Tibial nerve (tissue), 4 donors: ENCODE results near the gene ZFTA.

ENCODE experiments used
- EP300 ChIP-seq, 2 donors: sonication (generic); formaldehyde crosslinking; IDR thresholded peaks; one replicate each; pipeline ENCODE4 v1.6.1; 2017; ENCODE audit warnings: antibody characterized with exemption in 2 of 2, mild to moderate bottlenecking in 1 of 2
- POLR2A ChIP-seq, 2 donors: fragments of 450-650 bp; IDR thresholded peaks; one replicate each; pipeline ENCODE4 v1.6.1; 2017; ENCODE audit warnings: antibody characterized with exemption in 2 of 2, mild to moderate bottlenecking in 2 of 2, moderate library complexity in 2 of 2
- TF ChIP-seq, protein P1 (sequence below), 5 experiments: fragments of 200-600 bp in 3 of 5; fragments of 450-650 bp in 2 of 5; sonication (generic) in 3 of 5; IDR thresholded peaks; one replicate each; pipeline ENCODE4 v1.5.1; 2016 to 2019; ENCODE audit warnings: antibody characterized with exemption in 5 of 5, mild to moderate bottlenecking in 3 of 5, moderate library complexity in 2 of 5

DNA sequence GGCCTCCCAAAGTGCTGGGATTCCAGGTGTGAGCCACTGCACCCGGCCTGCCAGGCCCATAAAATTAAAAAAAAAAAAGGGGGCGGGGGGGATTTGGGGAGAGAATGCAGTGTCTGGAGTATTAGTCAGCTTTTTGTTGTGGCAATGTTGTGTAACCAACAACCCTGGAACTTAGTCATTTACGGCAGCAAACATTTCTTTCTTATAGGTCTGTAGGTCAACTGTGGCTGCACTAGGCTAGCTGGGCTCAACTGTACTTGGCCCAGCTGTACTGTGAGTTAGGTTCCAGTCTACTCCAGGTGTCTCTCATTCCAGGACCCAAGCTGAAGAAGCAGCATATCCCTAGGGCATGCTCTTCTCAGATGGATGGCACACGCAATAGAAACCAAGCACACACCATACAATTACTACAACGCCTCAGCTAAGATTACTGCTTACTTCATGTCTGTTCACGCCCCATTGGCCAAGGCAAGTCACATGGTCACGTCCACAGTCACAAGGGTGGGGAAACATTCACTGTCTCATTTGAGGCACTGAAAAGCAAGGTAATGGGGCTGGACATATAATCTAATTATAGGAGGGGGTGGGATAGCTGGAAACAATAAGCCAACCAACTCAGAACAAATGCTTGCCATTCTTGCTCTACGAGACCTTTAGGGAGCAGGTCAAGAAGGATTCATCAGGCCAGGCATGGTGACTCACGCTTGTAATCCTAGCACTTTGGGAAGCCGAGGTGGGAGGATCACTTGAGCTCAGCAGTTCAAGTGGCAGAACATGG lies 34.3 kb upstream of the ZFTA start:
- TF ChIP-seq, protein P1, sequence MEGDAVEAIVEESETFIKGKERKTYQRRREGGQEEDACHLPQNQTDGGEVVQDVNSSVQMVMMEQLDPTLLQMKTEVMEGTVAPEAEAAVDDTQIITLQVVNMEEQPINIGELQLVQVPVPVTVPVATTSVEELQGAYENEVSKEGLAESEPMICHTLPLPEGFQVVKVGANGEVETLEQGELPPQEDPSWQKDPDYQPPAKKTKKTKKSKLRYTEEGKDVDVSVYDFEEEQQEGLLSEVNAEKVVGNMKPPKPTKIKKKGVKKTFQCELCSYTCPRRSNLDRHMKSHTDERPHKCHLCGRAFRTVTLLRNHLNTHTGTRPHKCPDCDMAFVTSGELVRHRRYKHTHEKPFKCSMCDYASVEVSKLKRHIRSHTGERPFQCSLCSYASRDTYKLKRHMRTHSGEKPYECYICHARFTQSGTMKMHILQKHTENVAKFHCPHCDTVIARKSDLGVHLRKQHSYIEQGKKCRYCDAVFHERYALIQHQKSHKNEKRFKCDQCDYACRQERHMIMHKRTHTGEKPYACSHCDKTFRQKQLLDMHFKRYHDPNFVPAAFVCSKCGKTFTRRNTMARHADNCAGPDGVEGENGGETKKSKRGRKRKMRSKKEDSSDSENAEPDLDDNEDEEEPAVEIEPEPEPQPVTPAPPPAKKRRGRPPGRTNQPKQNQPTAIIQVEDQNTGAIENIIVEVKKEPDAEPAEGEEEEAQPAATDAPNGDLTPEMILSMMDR (IDR thresholded peaks at IDR 0.05): no peak
- TF ChIP-seq POLR2A (IDR thresholded peaks at IDR 0.05) (no peak), EP300 (IDR thresholded peaks at IDR 0.05) (no peak)
